Left colon (tissue), 2 donors: Measurements from ENCODE around the gene ADRB2. TPM values are rescaled to one million over a fixed set of nuclear protein-coding genes. Genes with fewer than 3 reads are reported as not detected.
A peak's percentile ranks its signal among the peaks of the same experiment; 100 is the strongest.

ENCODE experiments used
- ATAC-seq: fragments of 200-7000 bp; cut with Tn5 transposase; one replicate; pipeline ENCODE4 v1.9.1; 2020; ENCODE audit warnings: mild to moderate bottlenecking, moderate library complexity
- DNase-seq, 2 donors: peaks; one replicate each; pipeline ENCODE4 v3.0.0-alpha.2; 2020
- intact Hi-C, 2 donors: fragments of 100-400 bp; cut with DNase I in 1 of 2; cut with micrococcal nuclease in 1 of 2; formaldehyde crosslinking; loops; one replicate each; pipeline versions ENCODE4 v1.11.2 to v1.14.0; 2022; cut with DNase I, micrococcal nuclease
- total RNA-seq, 2 donors: library from RNA; stranded (reverse); fragmentation: NEBNext Ultra II Directional; extraction: Animal tissue kit (Norgen Biotek cat#: 25700); gene quantifications; one replicate each; pipeline ENCODE4 v1.2.1, GENCODE V29; 2021
- donor health status: DM: no; HTN: no; CAD: no.
- donor health status: DM: yes; HTN: yes; CAD: no.

Gene ADRB2
- total RNA-seq, 2 donors from 2014 or later = 0.55 to 1.4 TPM

- ATAC-seq (no peak), DNase-seq (no peak)
- intact Hi-C loops = no loop called here
These were observed 21.0 kb downstream of the ADRB2 start for GRCh38 chr5:148847456-148847855.

- DNase-seq (no peak), ATAC-seq (peak; percentile 40)
- intact Hi-C loops = no loop called here
These were observed 22.1 kb downstream of the ADRB2 start for GRCh38 chr5:148848393-148849031.

- peak; percentile 78 for ATAC-seq
These were observed 23.1 kb downstream of the ADRB2 start for GRCh38 chr5:148849461-148849860.

GRCh38 chr5:148850836-148851235, 24.4 kb downstream of the ADRB2 start:
- DNase-seq (no peak), ATAC-seq (no peak)
- intact Hi-C loops = no loop called here

More at GRCh38 chr5:148849461-148849860, 23.1 kb downstream of the ADRB2 start:
- peak in 1 of 2 donors; percentile 35 for DNase-seq
- intact Hi-C loops = no loop called here

GRCh38 chr5:148853868-148854267, 27.5 kb downstream of the ADRB2 start:
- intact Hi-C loops = no loop called here
- no peak for ATAC-seq
- DNase-seq = no peak

- no peak for DNase-seq
- intact Hi-C loops = no loop called here
- no peak for ATAC-seq
These were observed 29.0 kb downstream of the ADRB2 start for GRCh38 chr5:148855249-148856008.

GRCh38 chr5:148856009-148856367, 29.6 kb downstream of the ADRB2 start:
- intact Hi-C loops = no loop called here
- peak; percentile 34 to 40 for DNase-seq
- ATAC-seq = peak; percentile 68

GRCh38 chr5:148856424-148856823, 30.0 kb downstream of the ADRB2 start:
- DNase-seq = no peak
- intact Hi-C loops = no loop called here
- ATAC-seq = no peak

GRCh38 chr5:148857474-148857873, 31.1 kb downstream of the ADRB2 start:
- intact Hi-C loops = no loop called here
- ATAC-seq = no peak
- no peak for DNase-seq

GRCh38 chr5:148858106-148858505, 31.7 kb downstream of the ADRB2 start:
- ATAC-seq (no peak), DNase-seq (no peak)
- intact Hi-C loops = no loop called here

GRCh38 chr5:148858547-148858946, 32.1 kb downstream of the ADRB2 start:
- intact Hi-C loops = no loop called here
- ATAC-seq (no peak), DNase-seq (no peak)

- DNase-seq (no peak), ATAC-seq (no peak)
- intact Hi-C loops = no loop called here
These were observed 33.3 kb downstream of the ADRB2 start for GRCh38 chr5:148859703-148860102.

- DNase-seq (no peak), ATAC-seq (no peak)
- intact Hi-C loops = no loop called here
These were observed 34.2 kb downstream of the ADRB2 start for GRCh38 chr5:148860599-148860998.

GRCh38 chr5:148861088-148861487, 34.7 kb downstream of the ADRB2 start:
- intact Hi-C loops = no loop called here
- DNase-seq (no peak), ATAC-seq (no peak)

- intact Hi-C loops = no loop called here
- DNase-seq (no peak), ATAC-seq (no peak)
These were observed 35.3 kb downstream of the ADRB2 start for GRCh38 chr5:148861696-148862095.

- DNase-seq (no peak), ATAC-seq (peak; percentile 78)
- intact Hi-C loops = no loop called here
These were observed 37.9 kb downstream of the ADRB2 start for GRCh38 chr5:148864113-148864841.

- DNase-seq (no peak), ATAC-seq (no peak)
- intact Hi-C loops = no loop called here
These were observed 39.6 kb downstream of the ADRB2 start for GRCh38 chr5:148866024-148866423.

- intact Hi-C loops = no loop called here
- no peak for ATAC-seq
These were observed 46.7 kb downstream of the ADRB2 start for GRCh38 chr5:148873120-148873519.

GRCh38 chr5:148873690-148874485, 47.5 kb downstream of the ADRB2 start:
- ATAC-seq = no peak
- no peak for DNase-seq
- intact Hi-C loops = no loop called here

More at GRCh38 chr5:148873120-148873519, 46.7 kb downstream of the ADRB2 start:
- no peak for DNase-seq
